GM12891 (cell line): Measurements from ENCODE around the gene ADIRF.

Experiments
- POLR2A ChIP-seq: IDR thresholded peaks from 2 replicates; pipeline ENCODE4 v1.6.1; 2011; ENCODE audit warnings: low read depth, low read length, control low read depth
- POLR2AphosphoS5 ChIP-seq: IDR thresholded peaks from 2 replicates; pipeline ENCODE4 v1.6.1; 2011; ENCODE audit warnings: low read depth, low read length, control low read depth

DNA sequence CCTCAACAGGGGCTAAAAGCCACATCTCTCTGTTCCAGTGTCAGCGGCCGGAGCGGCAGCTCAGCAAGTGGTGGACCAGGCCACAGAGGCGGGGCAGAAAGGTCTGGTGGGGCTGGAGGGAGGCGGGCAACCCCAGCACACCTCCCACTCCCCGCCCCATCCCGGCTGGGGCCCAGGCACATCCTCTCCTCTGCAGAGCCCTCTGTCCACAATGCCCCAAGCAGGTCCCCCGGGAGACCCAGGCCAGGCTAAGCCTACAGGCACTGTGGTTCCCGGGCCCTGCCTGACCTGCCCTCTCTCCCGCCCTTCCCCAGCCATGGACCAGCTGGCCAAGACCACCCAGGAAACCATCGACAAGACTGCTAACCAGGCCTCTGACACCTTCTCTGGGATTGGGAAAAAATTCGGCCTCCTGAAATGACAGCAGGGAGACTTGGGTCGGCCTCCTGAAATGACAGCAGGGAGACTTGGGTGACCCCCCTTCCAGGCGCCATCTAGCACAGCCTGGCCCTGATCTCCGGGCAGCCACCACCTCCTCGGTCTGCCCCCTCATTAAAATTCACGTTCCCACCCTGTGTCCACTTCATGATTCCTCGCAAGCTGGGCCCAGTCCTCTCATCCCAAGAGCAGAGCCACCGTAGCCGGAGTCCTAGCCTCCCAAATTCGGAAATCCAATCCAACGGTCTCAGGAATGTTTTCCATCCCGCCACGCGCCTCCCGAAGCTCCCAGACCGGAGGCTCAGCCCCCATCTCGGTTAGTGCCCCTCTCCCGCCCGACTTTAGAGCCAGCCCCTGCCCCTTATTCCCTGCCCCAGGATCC is 2.1 kb downstream of the ADIRF start:
- no peak for TF ChIP-seq POLR2A
- no peak for TF ChIP-seq POLR2AphosphoS5
